SK-N-MC (cell line): Measurements from ENCODE around the gene CDC42SE2.

Experiments used
- EZH2 ChIP-seq: fragments of 200-600 bp; sonication (generic); IDR thresholded peaks from one replicate; pipeline ENCODE4 v1.6.1; 2017; ENCODE audit warnings: antibody characterized with exemption
- POLR2AphosphoS5 ChIP-seq: IDR thresholded peaks from 2 replicates; pipeline ENCODE4 v1.6.1; 2012; ENCODE audit warnings: mild to moderate bottlenecking, low read depth, low read length, borderline replicate concordance

GRCh38 chr5:131239686-131240085, 24.2 kb upstream of the CDC42SE2 start:
- TF ChIP-seq POLR2AphosphoS5 (no peak), EZH2 (no peak)
